Inflammatory macrophage treated with lipopolysaccharide for 1 hour (primary cell): ENCODE measurements around the gene NOS2.
"Not testable (repeated sequence)": the region's sequence is repeated elsewhere in the genome, so short reads cannot be mapped to it uniquely, and the experiment has no call there.

Experiments
- DNase-seq, 2 donors: peaks; one replicate each; pipeline ENCODE4 v3.0.0-alpha.2; 2020 to 2022

NOS2 gene

GRCh38 chr17:27800522-27800921 lies at the start of gene NOS2:
TSS of gene NOS2 (minus strand) at chr17:27800529. CDS start at chr17:27798809, 1,720 bp downstream.
- DNase-seq: no peak

- DNase-seq: no peak
These were observed 49.3 kb upstream of the NOS2 start for GRCh38 chr17:27849474-27850185.

- no peak for DNase-seq
These were observed 48.6 kb upstream of the NOS2 start for GRCh38 chr17:27848931-27849330.

- not testable (repeated sequence) for DNase-seq
These were observed 46.5 kb upstream of the NOS2 start for GRCh38 chr17:27846808-27847307.

GRCh38 chr17:27846042-27846655 lies 45.8 kb upstream of the NOS2 start:
- no peak for DNase-seq

GRCh38 chr17:27845264-27846041 lies 45.1 kb upstream of the NOS2 start:
- DNase-seq: no peak

GRCh38 chr17:27840688-27841087 lies 40.4 kb upstream of the NOS2 start:
- DNase-seq: no peak

- DNase-seq: not testable (repeated sequence)
These were observed 40.0 kb upstream of the NOS2 start for GRCh38 chr17:27840406-27840678.

- not testable (repeated sequence) for DNase-seq
These were observed 39.5 kb upstream of the NOS2 start for GRCh38 chr17:27839571-27840405.

GRCh38 chr17:27838607-27839006 lies 38.3 kb upstream of the NOS2 start:
- not testable (repeated sequence) for DNase-seq

- not testable (repeated sequence) for DNase-seq
These were observed 37.4 kb upstream of the NOS2 start for GRCh38 chr17:27837769-27838168.

- no peak for DNase-seq
These were observed 36.3 kb upstream of the NOS2 start for GRCh38 chr17:27836651-27837050.

- DNase-seq: no peak
These were observed 34.2 kb upstream of the NOS2 start for GRCh38 chr17:27834571-27834970.

- peak in 1 of 2 donors; percentile 47 for DNase-seq
These were observed 32.5 kb upstream of the NOS2 start for GRCh38 chr17:27832831-27833230.

GRCh38 chr17:27829888-27830287 lies 29.6 kb upstream of the NOS2 start:
- not testable (repeated sequence) for DNase-seq

- DNase-seq: not testable (repeated sequence)
These were observed 28.9 kb upstream of the NOS2 start for GRCh38 chr17:27829143-27829711.

- DNase-seq: no peak
These were observed 25.1 kb upstream of the NOS2 start for GRCh38 chr17:27825459-27825858.

GRCh38 chr17:27824745-27825144 lies 24.4 kb upstream of the NOS2 start:
- no peak for DNase-seq

GRCh38 chr17:27824176-27824715 lies 23.9 kb upstream of the NOS2 start:
- DNase-seq: peak; percentile 57 to 74

GRCh38 chr17:27822108-27822507 lies 21.8 kb upstream of the NOS2 start:
- not testable (repeated sequence) for DNase-seq

GRCh38 chr17:27821318-27821717 lies 21.0 kb upstream of the NOS2 start:
- DNase-seq: no peak

GRCh38 chr17:27819145-27819544 lies 18.8 kb upstream of the NOS2 start:
- DNase-seq: no peak
